NOMO-1 treated with DMSO at 0.1 percent for 48 hours (cell line): Measurements from ENCODE around the gene USP3.
"Not testable (repeated sequence)": the region's sequence is repeated elsewhere in the genome, so short reads cannot be mapped to it uniquely, and the experiment has no call there.

ENCODE experiments used
- DNase-seq: peaks from one replicate; lab custom pipeline; 2025; ENCODE audit not compliant: unreplicated experiment; lab: John Stamatoyannopoulos, UW

The USP3 gene

DNA sequence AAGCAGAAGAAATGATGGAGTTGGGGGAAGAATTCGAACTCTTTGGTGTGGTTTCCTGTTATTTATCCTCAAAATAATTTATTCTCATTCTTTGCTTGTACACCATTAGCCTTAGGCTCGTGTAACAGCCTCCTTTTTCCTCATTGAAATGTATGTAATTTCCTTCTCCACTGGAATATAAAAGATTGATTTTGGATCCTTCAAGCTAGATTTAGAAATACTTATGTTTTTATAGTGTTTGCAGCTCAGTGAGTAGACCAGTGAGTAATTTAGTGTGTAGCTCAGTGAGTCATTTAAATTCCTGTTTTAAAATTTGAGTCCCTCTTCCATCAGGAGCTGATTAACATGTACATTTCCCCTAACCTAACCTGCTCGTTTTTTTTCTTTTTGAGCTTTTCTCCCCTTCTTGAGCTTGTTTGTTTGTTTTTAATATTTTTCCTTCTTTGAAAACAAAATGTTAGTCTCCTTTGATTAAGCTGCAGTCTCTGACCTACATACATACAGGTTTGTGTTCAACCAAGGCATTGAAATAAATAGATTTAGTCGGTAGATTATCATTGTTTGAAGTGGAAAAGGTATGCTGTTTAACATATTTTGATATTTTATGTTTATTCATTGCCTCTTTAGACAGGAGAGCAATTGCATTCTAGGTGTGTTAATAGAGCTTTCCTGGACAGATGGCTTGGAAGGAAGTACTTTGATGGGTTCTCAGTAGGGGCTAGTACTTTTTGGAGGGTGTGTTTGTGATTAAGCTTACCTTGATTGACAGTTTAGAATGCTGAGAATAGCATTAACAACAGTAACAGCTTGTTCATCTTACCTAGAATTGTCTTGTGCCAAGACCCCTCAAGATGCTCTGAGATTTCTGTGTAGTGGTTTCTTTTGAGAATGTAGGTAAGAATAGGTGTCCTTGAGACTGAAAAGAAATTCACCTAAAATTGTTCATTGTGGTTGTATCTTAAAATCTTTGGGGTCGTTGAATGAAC, 5.9 kb downstream of the USP3 start:
- DNase-seq: no peak

DNA sequence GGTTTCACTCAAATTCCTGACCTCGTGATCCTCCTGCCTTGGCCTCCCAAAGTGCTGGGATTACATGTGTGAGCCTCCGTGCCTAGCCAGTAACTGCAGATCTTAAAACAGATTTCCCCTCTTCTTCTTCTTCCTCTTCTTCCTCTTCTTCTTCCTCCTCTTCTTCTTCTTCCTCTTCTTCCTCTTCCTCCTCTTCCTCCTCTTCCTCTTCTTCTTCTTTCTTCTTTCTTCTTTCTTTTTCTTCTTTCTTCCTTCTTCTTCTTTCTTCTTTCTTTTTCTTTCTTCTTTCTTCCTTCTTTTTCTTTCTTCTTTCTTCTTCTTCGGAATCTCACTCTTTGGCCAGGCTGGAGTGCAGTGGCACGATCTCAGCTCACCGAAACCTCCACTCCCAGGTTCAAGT, 7.8 kb downstream of the USP3 start:
- DNase-seq: no peak

DNA sequence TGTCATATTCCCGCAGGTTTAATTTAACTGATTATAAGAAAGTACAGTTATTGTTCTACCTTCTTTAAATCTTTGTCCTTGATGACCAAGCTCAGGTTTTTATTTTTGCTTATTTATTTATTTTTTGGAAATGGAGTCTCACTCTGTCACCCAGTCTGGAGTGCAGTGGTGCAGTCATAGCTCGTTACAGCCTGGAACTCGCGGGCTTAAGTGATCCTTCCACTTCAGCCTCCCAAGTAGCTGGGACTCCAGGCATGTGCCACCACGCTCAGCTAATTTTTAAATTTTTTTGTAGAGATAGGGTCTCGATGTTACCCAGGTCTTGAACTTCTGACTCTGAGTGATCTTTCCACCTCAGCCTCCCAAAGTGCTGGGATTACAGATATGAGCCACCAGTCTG, 8.9 kb downstream of the USP3 start:
- DNase-seq: no peak

DNA sequence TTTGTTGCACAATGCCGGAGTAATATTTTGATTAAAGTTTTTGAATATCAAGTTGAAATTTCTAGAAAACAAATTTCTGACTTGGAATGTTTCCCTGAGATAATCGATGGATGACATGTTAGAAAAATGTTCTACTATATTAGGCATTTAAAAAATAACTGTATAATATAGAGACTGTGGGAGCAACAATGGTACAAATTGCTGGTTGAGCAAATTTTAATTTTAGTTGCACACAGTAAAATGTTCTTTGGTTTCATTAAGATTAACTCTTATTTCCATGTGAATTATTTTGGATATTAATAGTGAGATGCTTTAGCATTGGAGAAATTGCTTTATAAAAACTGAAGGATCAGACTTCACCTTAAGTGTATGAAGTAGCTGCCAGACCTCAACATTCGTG, 9.3 kb downstream of the USP3 start:
- no peak for DNase-seq

DNA sequence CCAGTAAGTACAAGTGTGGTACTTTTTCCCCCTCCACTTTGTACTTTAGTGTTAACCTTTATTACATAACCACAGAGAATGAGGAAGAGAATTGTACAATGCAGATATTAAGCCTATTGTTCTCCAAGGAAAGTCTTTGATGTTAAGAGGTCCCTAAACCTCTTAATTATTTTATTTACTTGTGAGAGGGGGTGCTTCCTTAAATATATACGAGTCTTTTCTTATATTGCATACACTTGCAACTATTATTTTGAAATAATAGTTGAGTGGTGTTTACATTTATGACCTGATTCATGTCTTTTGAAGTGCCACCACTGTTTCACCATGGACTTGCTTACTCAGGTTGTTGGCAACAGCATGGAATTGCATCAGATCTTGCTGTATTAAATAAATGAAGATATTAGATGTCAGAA, 10.1 kb downstream of the USP3 start:
- peak; percentile 74 for DNase-seq

DNA sequence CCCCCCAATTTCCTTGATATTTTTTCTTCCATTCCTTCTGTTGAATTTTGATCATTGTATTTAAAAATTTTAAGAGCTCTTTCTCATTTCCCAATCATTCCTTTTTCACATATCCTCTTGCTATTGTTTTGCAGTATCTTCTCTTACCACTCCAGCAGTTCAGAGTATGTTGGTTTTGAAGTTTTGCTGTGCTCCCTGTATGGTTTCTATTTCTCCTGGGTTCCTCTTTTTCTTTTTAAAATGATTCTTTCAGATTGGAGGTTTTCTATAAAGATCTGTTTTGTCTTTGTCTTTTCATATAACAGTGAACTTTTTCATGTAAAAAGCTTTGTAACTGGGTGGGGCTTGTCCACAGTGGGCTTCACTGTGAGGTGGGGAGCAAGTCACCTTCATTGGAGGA, 12.8 kb downstream of the USP3 start:
- peak; percentile 57 for DNase-seq

DNA sequence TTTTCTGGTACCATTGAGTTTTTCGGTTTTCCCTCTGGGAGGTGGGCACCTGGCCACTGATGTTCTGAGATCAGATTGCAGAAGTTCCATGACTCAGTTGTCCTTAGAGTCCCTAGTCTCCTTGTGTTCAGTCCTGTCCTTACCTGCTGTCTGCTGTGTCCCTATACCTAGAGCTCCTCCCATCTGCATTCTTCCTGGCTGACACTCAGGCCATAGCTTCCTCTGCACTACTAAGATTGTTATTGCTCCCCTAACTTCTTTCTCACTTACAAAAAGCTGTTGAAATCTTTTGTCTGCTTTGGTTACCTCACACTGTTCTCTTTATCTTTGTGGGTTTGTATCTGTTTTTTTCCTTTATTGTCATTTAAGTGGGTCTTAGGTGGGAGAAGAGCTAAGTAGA, 13.2 kb downstream of the USP3 start:
- DNase-seq: peak; percentile 31

DNA sequence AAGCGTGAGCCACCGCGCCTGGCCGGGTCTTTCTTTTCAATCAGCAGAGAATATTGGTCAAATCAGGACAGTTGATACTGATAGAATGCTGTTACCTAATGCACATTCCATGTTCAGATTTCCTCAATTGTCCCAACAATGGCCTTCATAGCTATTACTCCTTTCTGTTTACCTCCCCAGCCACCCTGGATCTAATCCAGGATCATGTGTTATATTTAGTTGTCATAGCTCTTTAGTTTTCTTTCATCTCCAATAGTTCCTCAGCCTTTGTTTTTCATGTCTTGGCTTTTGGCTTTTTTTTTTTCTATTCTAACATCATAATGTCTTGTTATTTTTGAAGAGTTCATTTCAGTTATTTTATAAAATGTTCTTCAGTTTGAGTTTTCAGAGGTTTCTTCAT, 14.6 kb downstream of the USP3 start:
- DNase-seq: no peak

GRCh38 chr15:63519548-63520178, 15.3 kb downstream of the USP3 start:
- no peak for DNase-seq

- not testable (repeated sequence) for DNase-seq
Measured at GRCh38 chr15:63520462-63520861, 16.1 kb downstream of the USP3 start.

- no peak for DNase-seq
Measured at GRCh38 chr15:63522225-63522578, 17.8 kb downstream of the USP3 start.

DNA sequence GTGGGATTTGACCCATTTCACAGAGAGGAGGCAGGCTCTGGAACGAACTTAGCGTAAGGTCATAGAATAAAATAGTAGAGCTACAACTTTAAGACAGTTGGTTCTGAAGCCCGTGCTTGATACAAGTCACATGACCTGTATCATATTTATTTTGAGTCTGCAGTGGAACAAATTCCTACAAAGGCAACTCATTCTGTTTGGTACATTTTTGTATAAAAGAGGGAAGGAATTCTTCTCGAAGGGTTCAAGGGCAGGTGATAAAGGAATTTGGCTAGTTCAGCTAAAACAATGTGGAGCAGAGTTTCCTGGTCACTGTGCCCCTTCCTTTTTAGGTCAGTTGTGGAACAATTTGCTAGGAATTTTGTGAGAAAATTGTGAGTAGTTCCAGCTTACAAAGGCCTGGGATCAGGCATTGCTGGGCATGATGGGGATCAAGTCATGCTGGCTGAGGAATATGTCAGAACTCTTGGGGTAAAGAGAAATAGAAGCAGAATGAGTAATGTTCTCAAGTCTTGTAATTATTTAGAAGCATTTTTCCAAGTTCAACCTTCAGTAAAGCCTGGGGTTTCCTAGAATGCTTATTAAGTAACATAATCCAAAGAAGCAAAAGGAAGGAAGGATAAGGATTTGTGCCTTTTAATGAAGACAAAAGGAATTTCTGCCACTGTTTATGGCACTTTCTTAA, 19.1 kb downstream of the USP3 start:
- no peak for DNase-seq

GRCh38 chr15:63524316-63525015, 20.1 kb downstream of the USP3 start:
- DNase-seq: no peak

- DNase-seq: no peak
Measured at GRCh38 chr15:63526401-63526800, 22.0 kb downstream of the USP3 start.

- no peak for DNase-seq
Measured at GRCh38 chr15:63528138-63528659, 23.8 kb downstream of the USP3 start.

- no peak for DNase-seq
Measured at GRCh38 chr15:63530235-63530634, 25.8 kb downstream of the USP3 start.

GRCh38 chr15:63530752-63531299, 26.4 kb downstream of the USP3 start:
- DNase-seq: no peak

GRCh38 chr15:63531586-63531985, 27.2 kb downstream of the USP3 start:
- DNase-seq: no peak

- no peak for DNase-seq
Measured at GRCh38 chr15:63532307-63532744, 27.9 kb downstream of the USP3 start.

- DNase-seq: not testable (repeated sequence)
Measured at GRCh38 chr15:63534888-63535287, 30.5 kb downstream of the USP3 start.

GRCh38 chr15:63535689-63536088, 31.3 kb downstream of the USP3 start:
- DNase-seq: no peak
